K562 (cell line): Measurements from ENCODE around the gene LENEP. TPM values are rescaled to one million over a fixed set of nuclear protein-coding genes. Genes with fewer than 3 reads are reported as not detected.
"Not testable (repeated sequence)": the region's sequence is repeated elsewhere in the genome, so short reads cannot be mapped to it uniquely, and the experiment has no call there.

Experiments used
- ATAC-seq: fragments of 200-7000 bp; cut with Tn5 transposase; 3 replicates; pipeline ENCODE4 v1.9.1; 2020; ENCODE audit warnings: moderate library complexity
- BruUV-seq: library from RNA; stranded (reverse); fragments of 400-500 nt; replicated peaks from 2 replicates; lab custom pipeline; 2021; lab: Mats Ljungman, UMichigan
- CTCF ChIA-PET: fragments of 300-600 bp; formaldehyde crosslinking; extraction: SDS; loops from one replicate; lab custom pipeline; 2021; ENCODE audit warnings: low intra/inter-chr PET ratio; lab: Yijun Ruan, JAX
- POLR2A ChIA-PET: fragments of 300-600, 350-650 bp; sonication (Branson Sonifier 250); formaldehyde crosslinking; extraction: SDS; loops from one replicate; lab custom pipeline; 2021; ENCODE audit warnings: antibody characterized with exemption, inconsistent platforms; lab: Yijun Ruan, JAX
- DNase-seq, 4 experiments: peaks; one replicate each; pipeline versions ENCODE4 v3.0.0 to v3.0.0-alpha.2; 2011 to 2018; ENCODE audit warnings: low spot score in 3 of 4, mixed read lengths in 3 of 4; ENCODE audit errors: extremely low read depth in 1 of 4
- FAIRE-seq: peaks from 2 replicates; lab custom pipeline; 2011; peaks lifted over from hg19 to GRCh38; lab: Jason Lieb, UNC
- H2AFZ ChIP-seq: 2 replicates; pipeline ENCODE4 v1.6.0; 2011; ENCODE audit warnings: low read depth, low read length, control low read depth, inconsistent platforms
- H3K27ac ChIP-seq: fragments of 200-600 bp; 3 replicates; pipeline ENCODE4 v1.8.0; 2011; ENCODE audit warnings: low read depth, mild to moderate bottlenecking, control low read depth, inconsistent platforms, low read length, moderate library complexity, mixed read lengths; ENCODE audit errors: extremely low read depth
- H3K27me3 ChIP-seq, 2 experiments: fragments of 300-600 bp in 1 of 2; 2 replicates in 1 of 2; 3 replicates in 1 of 2; pipeline versions ENCODE4 v1.6.0 to v1.8.0; 2011; ENCODE audit warnings: inconsistent platforms in 2 of 2, low read length in 2 of 2, mild to moderate bottlenecking in 1 of 2, mixed read lengths in 1 of 2, moderate library complexity in 1 of 2; ENCODE audit not compliant: control insufficient read depth in 2 of 2, insufficient read depth in 2 of 2
- H3K36me3 ChIP-seq: fragments of 300-600 bp; 3 replicates; pipeline ENCODE4 v1.8.0; 2011; ENCODE audit warnings: mild to moderate bottlenecking, low read length, inconsistent platforms; ENCODE audit not compliant: control insufficient read depth, insufficient read depth
- H3K4me1 ChIP-seq, 2 experiments: fragments of 200-600 bp in 1 of 2; replicated peaks in 1 of 2; 2 replicates in 1 of 2; 3 replicates in 1 of 2; pipeline versions ENCODE4 v1.5.1 to v1.8.0; 2011; ENCODE audit warnings: inconsistent platforms in 2 of 2, low read length in 2 of 2, mild to moderate bottlenecking in 1 of 2, mixed read lengths in 1 of 2, moderate library complexity in 1 of 2; ENCODE audit not compliant: control insufficient read depth in 2 of 2, insufficient read depth in 2 of 2
- H3K4me2 ChIP-seq: 2 replicates; pipeline ENCODE4 v1.6.1; 2011; ENCODE audit warnings: low read length, control low read depth, inconsistent platforms, mixed read lengths; ENCODE audit not compliant: insufficient read depth
- H3K4me3 ChIP-seq: fragments of 200-600 bp; sonication (generic), shearing (Covaris generic); 2 replicates; pipeline ENCODE4 v1.5.1; 2016; ENCODE audit warnings: control low read depth, inconsistent platforms
- H3K79me2 ChIP-seq: fragments of 200-600 bp; 3 replicates; pipeline ENCODE4 v1.8.0; 2011; ENCODE audit warnings: low read length, inconsistent platforms; ENCODE audit not compliant: control insufficient read depth, insufficient read depth
- H3K9ac ChIP-seq, 2 experiments: 2 replicates each; pipeline versions ENCODE4 v1.6.0 to v1.6.1; 2011; ENCODE audit warnings: low read depth in 2 of 2, low read length in 2 of 2, control low read depth in 1 of 2, inconsistent platforms in 1 of 2, mild to moderate bottlenecking in 1 of 2, mixed read lengths in 1 of 2; ENCODE audit not compliant: insufficient read depth in 1 of 2
- H3K9me1 ChIP-seq: one replicate; pipeline ENCODE4 v1.6.0; 2011; ENCODE audit warnings: inconsistent platforms, mild to moderate bottlenecking, low read length, moderate library complexity; ENCODE audit not compliant: control insufficient read depth, insufficient read depth
- H3K9me3 ChIP-seq: replicated peaks from 2 replicates; pipeline ENCODE4 v1.5.1; 2011; ENCODE audit warnings: low read depth, low read length, inconsistent platforms; ENCODE audit not compliant: control insufficient read depth, insufficient read depth
- H4K20me1 ChIP-seq: replicated peaks from 2 replicates; pipeline ENCODE4 v1.6.1; 2011; ENCODE audit warnings: low read length, inconsistent platforms, mixed read lengths; ENCODE audit not compliant: control insufficient read depth, insufficient read depth
- DEAF1 ChIP-seq: fragments of 450-650 bp; formaldehyde crosslinking; IDR thresholded peaks from 2 replicates; pipeline ENCODE4 v1.4.0; 2020; ENCODE audit warnings: mild to moderate bottlenecking, moderate library complexity
- E2F3 ChIP-seq: fragments of 250-450 bp; sonication (Bioruptor Pico); IDR thresholded peaks from 2 replicates; pipeline ENCODE4 v1.4.0; 2020; ENCODE audit warnings: mild to moderate bottlenecking
- LARP7 ChIP-seq: fragments of 450-650 bp; IDR thresholded peaks from 2 replicates; pipeline ENCODE4 v1.6.1; 2016
- MTA1 ChIP-seq: fragments of 450-650 bp; IDR thresholded peaks from 2 replicates; pipeline ENCODE4 v1.6.1; 2017; ENCODE audit warnings: borderline replicate concordance
- NONO ChIP-seq, 2 experiments: fragments of 200-400 bp in 1 of 2; fragments of 450-650 bp in 1 of 2; formaldehyde crosslinking in 1 of 2; IDR thresholded peaks; 2 replicates each; pipeline ENCODE4 v1.6.1; 2017; ENCODE audit warnings: low read depth in 2 of 2, mild to moderate bottlenecking in 2 of 2, moderate library complexity in 2 of 2, low read length in 1 of 2
- RBM39 ChIP-seq: fragments of 200-400 bp; formaldehyde crosslinking; optimal IDR thresholded peaks from 2 replicates; pipeline ENCODE3; 2018; ENCODE audit warnings: low read depth, low read length
- RFX7 ChIP-seq: fragments of 250-450 bp; sonication (Bioruptor Pico); IDR thresholded peaks from 2 replicates; pipeline ENCODE4 v1.5.1; 2021; ENCODE audit warnings: mild to moderate bottlenecking
- SMARCB1 ChIP-seq: IDR thresholded peaks from 2 replicates; pipeline ENCODE4 v1.6.1; 2011; ENCODE audit warnings: improper control_type of control experiment, low read depth; ENCODE audit not compliant: insufficient read length
- SPI1 ChIP-seq: IDR thresholded peaks from 2 replicates; pipeline ENCODE4 v1.6.1; 2011; ENCODE audit warnings: low read depth, low read length, control low read depth, borderline replicate concordance
- TCF7 ChIP-seq: sonication (generic); IDR thresholded peaks from 2 replicates; pipeline ENCODE4 v1.6.1; 2016; ENCODE audit warnings: antibody characterized with exemption, borderline replicate concordance
- ZNF239 ChIP-seq: fragments of 250-450 bp; sonication (Bioruptor Pico); IDR thresholded peaks from 2 replicates; pipeline ENCODE4 v1.4.0; 2020; ENCODE audit warnings: mild to moderate bottlenecking
- ZNF282 ChIP-seq: sonication (generic); formaldehyde crosslinking; IDR thresholded peaks from 2 replicates; pipeline ENCODE4 v1.8.1; 2023; ENCODE audit warnings: missing genetic modification reagents
- ZNF551 ChIP-seq: fragments of 250-450 bp; sonication (Bioruptor Pico); IDR thresholded peaks from 2 replicates; pipeline ENCODE4 v1.5.0; 2021; ENCODE audit warnings: mild to moderate bottlenecking, moderate library complexity
- WGBS: fragments of 100-300 bp; shearing (Covaris generic); methylation state at CpG from one replicate; pipeline ENCODE4 v1.1.6; 2016; ENCODE audit warnings: low coverage, mixed read lengths; ENCODE audit not compliant: insufficient coverage; ENCODE audit errors: missing lambda C conversion rate; 5-methylcytosine and 5-hydroxymethylcytosine counted together
- in situ Hi-C: fragments of 300-500 bp; cut with MboI; formaldehyde crosslinking; loops from 4 replicates; pipeline ENCODE4 v1.15.0; 2018; ENCODE audit warnings: inconsistent platforms, mixed read lengths
- intact Hi-C: fragments of 100-400 bp; cut with micrococcal nuclease; formaldehyde crosslinking; loops from 2 replicates; pipeline ENCODE4 v1.14.2; 2022
- polyA plus RNA-seq, 8 experiments: library from polyadenylated mRNA; depleted of rRNA in 4 of 8; stranded (reverse) in 5 of 8; unstranded in 3 of 8; fragments of >200 nt; fragmentation: Nextera tagmentation in 2 of 8; fragmentation: Illumina TruSeq in 1 of 8; extraction: Ambion mirVana in 2 of 8; extraction: Trizol in 1 of 8; gene quantifications; 2 replicates each; pipeline versions ENCODE4 v1.2.1 to v1.2.3, GENCODE V29; 2011 to 2014; ENCODE audit warnings: inconsistent platforms in 1 of 8, missing spikeins in 1 of 8
- total RNA-seq, 7 experiments: library from RNA; depleted of rRNA in 6 of 7; stranded (reverse); fragments of >200 nt in 6 of 7; fragmentation: Illumina TruSeq in 2 of 7; extraction: Trizol in 2 of 7; gene quantifications; 2 replicates each; pipeline versions ENCODE4 v1.2.1 to v1.2.3, GENCODE V29; 2011 to 2021; ENCODE audit warnings: low replicate concordance in 1 of 7
- TF ChIP-seq, protein P1 (sequence below): fragments of 450-650 bp; IDR thresholded peaks from 2 replicates; pipeline ENCODE4 v1.6.1; 2016; ENCODE audit warnings: borderline replicate concordance

Gene LENEP
- total and polyA plus RNA-seq, 9 of the 15 experiments (the other 6 are each of a cell fraction or from before 2014, with no cell fraction given) = 0.23 to 0.87 (median 0.67) TPM; not detected in 5

GRCh38 chr1:154977762-154978161, 15.6 kb upstream of the LENEP start:
- H3K9me3 ChIP-seq, H3K9me1 ChIP-seq, ATAC-seq, intact Hi-C loops, BruUV-seq, H4K20me1 ChIP-seq, in situ Hi-C loops, H3K27me3 ChIP-seq: not testable (repeated sequence)
- Histone ChIP-seq H3K9ac (peak overlapping the region in 1 of 2 experiments; percentile 97; a peak in 2 of 4 replicates), H3K4me2 (peak overlapping the region; percentile 98; the same call in 1 of the 2 replicates), H3K27ac (peak overlapping the region; percentile 99; the same call in 2 of the 3 replicates), H3K79me2 (peaks cover 65% of the 10 kb centered on the region), H3K4me1 (peaks cover 22% of the 10 kb centered on the region in 2 experiments)
- POLR2A ChIA-PET = interaction anchor here (1.3 to 8.3 kb wide), 5 partner anchors 12 to 296 kb away, joined by 3 to 80 read pairs (median 16); partner anchors contain the start of genes CLK2, LENEP and PYGO2
- peak; percentile 28; the same call in 1 of the 2 replicates for TF ChIP-seq SPI1
- TF ChIP-seq, all 486 proteins: peak for 1; not testable (repeated sequence) for 485
- peak overlapping the region; percentile 10; the same call in 1 of the 2 replicates for H3K4me3 ChIP-seq
- 25% methylated on average over 3 of the region's 3 CpGs for WGBS
- H2AFZ ChIP-seq, DNase-seq, FAIRE-seq, CTCF ChIA-PET: not testable (repeated sequence)
- H3K36me3 ChIP-seq = peaks cover 36% of the 10 kb centered on the region

DNA sequence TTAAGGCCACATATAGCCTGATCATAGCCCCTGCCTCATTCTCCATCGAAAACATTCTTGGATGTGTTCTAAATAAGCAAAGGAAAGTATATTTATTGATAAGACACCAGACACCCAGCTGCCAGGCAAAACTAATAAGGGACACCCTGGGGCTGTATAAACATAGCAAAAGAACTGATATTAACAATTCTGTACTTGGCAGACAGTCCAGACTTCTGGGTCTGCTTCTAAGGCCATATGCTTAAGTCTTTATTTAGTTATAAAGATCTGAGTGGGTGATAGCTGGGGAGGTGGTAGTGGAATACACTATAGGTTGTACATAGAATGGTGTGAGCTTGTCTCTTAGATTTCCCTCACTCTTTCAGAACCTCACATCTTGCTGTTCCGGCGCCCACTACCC, 15.0 kb upstream of the LENEP start:
- H2AFZ ChIP-seq = no peak overlapping the region
- H3K9me3 ChIP-seq = no peaks in the 10 kb centered on the region
- DNase-seq (no peak), ATAC-seq (no peak), FAIRE-seq (no peak)
- 91% methylated on average over 3 of the region's 3 CpGs for WGBS
- H3K4me1 ChIP-seq = peaks cover 17 to 20% of the 10 kb centered on the region in 2 experiments
- H3K36me3 ChIP-seq = peaks cover 36% of the 10 kb centered on the region
- H3K9ac ChIP-seq = no peak overlapping the region
- ChIA-PET POLR2A (interaction anchor here (1.6 to 2.4 kb wide), 2 partner anchors 12 to 15 kb away, joined by 4 to 16 read pairs; partner anchors contain the start of gene LENEP), CTCF (no interaction called here)
- no peaks in the 10 kb centered on the region for H4K20me1 ChIP-seq
- in situ Hi-C loops = no loop called here
- no peak overlapping the region for H3K4me2 ChIP-seq
- no peak overlapping the region for H3K27ac ChIP-seq
- no peaks in the 10 kb centered on the region for H3K9me1 ChIP-seq
- intact Hi-C loops = no loop called here
- no peak overlapping the region for H3K4me3 ChIP-seq
- no peaks in the 10 kb centered on the region for H3K27me3 ChIP-seq
- peaks cover 64% of the 10 kb centered on the region for H3K79me2 ChIP-seq
- BruUV-seq = no TSS peak
- TF ChIP-seq SMARCB1 (no peak), ZNF551 (no peak), MTA1 (no peak), RBM39 (no peak), ZNF282 (CRISPR knock-in tag) (no peak), E2F3 (CRISPR knock-in tag) (no peak), LARP7 (no peak), TCF7 (no peak), NONO (IDR thresholded peaks at IDR 0.05; ENCODE audit: low read depth in 2 of 2, low read length in 1 of 2) (no peak), ZNF239 (no peak), RFX7 (no peak), DEAF1 (no peak)
- TF ChIP-seq, protein P1, sequence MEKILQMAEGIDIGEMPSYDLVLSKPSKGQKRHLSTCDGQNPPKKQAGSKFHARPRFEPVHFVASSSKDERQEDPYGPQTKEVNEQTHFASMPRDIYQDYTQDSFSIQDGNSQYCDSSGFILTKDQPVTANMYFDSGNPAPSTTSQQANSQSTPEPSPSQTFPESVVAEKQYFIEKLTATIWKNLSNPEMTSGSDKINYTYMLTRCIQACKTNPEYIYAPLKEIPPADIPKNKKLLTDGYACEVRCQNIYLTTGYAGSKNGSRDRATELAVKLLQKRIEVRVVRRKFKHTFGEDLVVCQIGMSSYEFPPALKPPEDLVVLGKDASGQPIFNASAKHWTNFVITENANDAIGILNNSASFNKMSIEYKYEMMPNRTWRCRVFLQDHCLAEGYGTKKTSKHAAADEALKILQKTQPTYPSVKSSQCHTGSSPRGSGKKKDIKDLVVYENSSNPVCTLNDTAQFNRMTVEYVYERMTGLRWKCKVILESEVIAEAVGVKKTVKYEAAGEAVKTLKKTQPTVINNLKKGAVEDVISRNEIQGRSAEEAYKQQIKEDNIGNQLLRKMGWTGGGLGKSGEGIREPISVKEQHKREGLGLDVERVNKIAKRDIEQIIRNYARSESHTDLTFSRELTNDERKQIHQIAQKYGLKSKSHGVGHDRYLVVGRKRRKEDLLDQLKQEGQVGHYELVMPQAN = no peak
